Measurements from ENCODE around the gene MBNL1. TPM values are rescaled to one million over a fixed set of nuclear protein-coding genes. Genes with fewer than 3 reads are reported as not detected.
A peak's percentile ranks its signal among the peaks of the same experiment; 100 is the strongest.

MBNL1 gene
- total RNA-seq, 1 donor = 712 TPM

- DNase-seq (ENCODE audit: low read depth in 2 of 3, low spot score in 2 of 3) = no peak
These were observed 2.9 kb downstream of the MBNL1 start for GRCh38 chr3:152271501-152272236.

DNA sequence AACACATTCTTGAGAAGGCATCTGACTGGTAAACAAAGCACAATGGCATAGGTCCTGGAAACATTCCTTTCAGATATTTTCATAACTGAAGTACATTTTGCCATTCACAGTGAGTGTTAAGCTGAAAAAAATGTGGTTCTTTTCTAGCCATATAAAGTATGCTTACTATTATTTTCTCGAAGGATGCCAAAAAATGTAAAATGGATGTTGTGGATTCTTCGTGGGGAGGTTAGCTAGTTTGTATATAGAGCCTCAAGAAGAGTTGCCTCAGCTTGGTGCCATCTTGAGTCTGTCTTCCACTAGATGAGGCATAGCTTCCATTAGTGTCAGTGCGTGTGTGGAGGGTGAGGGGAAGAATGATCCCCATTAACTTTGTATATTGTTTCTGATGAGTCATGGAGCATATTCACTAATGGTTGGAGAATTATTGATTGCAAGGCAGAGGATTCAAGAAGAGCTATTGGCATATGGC is 4.1 kb downstream of the MBNL1 start:
- peak in 2 of 3 donors; percentile 38 to 47 for DNase-seq (ENCODE audit: low read depth in 2 of 3, low spot score in 2 of 3)

- no peak for DNase-seq (ENCODE audit: low read depth in 2 of 3, low spot score in 2 of 3)
These were observed 8.0 kb downstream of the MBNL1 start for GRCh38 chr3:152276681-152277080.

- no peak for DNase-seq (ENCODE audit: low read depth in 2 of 3, low spot score in 2 of 3)
These were observed 8.5 kb downstream of the MBNL1 start for GRCh38 chr3:152277198-152277597.

- DNase-seq (ENCODE audit: low read depth in 2 of 3, low spot score in 2 of 3) = no peak
These were observed 10.2 kb downstream of the MBNL1 start for GRCh38 chr3:152278756-152279427.

GRCh38 chr3:152279479-152279878 is 10.8 kb downstream of the MBNL1 start:
- no peak for DNase-seq (ENCODE audit: low read depth in 2 of 3, low spot score in 2 of 3)

DNA sequence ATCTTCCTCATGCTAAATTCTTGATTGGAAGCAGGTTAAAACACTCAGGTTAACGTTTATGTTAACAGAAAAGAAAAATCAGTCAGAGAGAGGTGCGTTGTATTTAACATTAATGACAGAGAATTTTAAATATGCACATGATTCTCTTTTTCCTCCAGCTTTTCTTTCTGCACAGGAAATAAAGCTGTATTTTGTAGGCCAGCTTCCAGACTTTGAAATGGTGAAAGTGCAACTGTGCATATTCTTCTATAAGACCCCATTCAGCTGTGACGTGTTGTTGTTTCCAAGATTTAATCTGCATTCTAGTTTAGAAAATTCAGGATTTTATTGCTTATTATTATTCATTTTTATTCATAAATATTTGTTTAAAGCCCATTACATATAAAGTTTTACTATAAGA is 11.8 kb downstream of the MBNL1 start:
- DNase-seq (ENCODE audit: low read depth in 2 of 3, low spot score in 2 of 3) = no peak

GRCh38 chr3:152281133-152281713 is 12.5 kb downstream of the MBNL1 start:
- no peak for DNase-seq (ENCODE audit: low read depth in 2 of 3, low spot score in 2 of 3)

DNA sequence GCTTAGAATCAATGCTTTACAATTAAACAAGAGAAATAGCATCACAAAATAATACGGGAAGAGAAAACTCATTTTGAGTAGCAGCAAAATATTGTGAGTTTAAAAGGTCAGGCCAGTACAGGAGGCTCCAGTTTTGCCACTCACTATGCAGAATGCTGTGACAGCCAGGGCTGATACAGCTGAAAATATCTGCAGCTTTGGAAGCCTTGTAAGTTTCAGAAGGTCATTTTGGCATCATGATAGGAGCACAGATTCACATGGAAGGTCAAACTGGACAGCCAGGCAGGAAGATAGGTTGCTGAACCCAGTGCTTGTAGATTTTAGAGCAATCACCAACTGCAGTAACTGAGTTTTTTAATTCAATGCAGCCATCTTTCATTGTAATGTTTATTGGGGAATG is 14.1 kb downstream of the MBNL1 start:
- no peak for DNase-seq (ENCODE audit: low read depth in 2 of 3, low spot score in 2 of 3)

- no peak for DNase-seq (ENCODE audit: low read depth in 2 of 3, low spot score in 2 of 3)
These were observed 15.0 kb downstream of the MBNL1 start for GRCh38 chr3:152283492-152284381.

- DNase-seq (ENCODE audit: low read depth in 2 of 3, low spot score in 2 of 3) = no peak
These were observed 16.2 kb downstream of the MBNL1 start for GRCh38 chr3:152284906-152285305.

- no peak for DNase-seq (ENCODE audit: low read depth in 2 of 3, low spot score in 2 of 3)
These were observed 16.8 kb downstream of the MBNL1 start for GRCh38 chr3:152285509-152285908.

GRCh38 chr3:152287898-152288576 is 19.3 kb downstream of the MBNL1 start:
- DNase-seq (ENCODE audit: low read depth in 2 of 3, low spot score in 2 of 3) = no peak

- no peak for DNase-seq (ENCODE audit: low read depth in 2 of 3, low spot score in 2 of 3)
These were observed 20.0 kb downstream of the MBNL1 start for GRCh38 chr3:152288681-152289080.

GRCh38 chr3:152289708-152290107 is 21.0 kb downstream of the MBNL1 start:
- DNase-seq (ENCODE audit: low read depth in 2 of 3, low spot score in 2 of 3) = no peak

GRCh38 chr3:152290374-152290773 is 21.6 kb downstream of the MBNL1 start:
- no peak for DNase-seq (ENCODE audit: low read depth in 2 of 3, low spot score in 2 of 3)

- no peak for DNase-seq (ENCODE audit: low read depth in 2 of 3, low spot score in 2 of 3)
These were observed 22.5 kb downstream of the MBNL1 start for GRCh38 chr3:152291238-152291637.

DNA sequence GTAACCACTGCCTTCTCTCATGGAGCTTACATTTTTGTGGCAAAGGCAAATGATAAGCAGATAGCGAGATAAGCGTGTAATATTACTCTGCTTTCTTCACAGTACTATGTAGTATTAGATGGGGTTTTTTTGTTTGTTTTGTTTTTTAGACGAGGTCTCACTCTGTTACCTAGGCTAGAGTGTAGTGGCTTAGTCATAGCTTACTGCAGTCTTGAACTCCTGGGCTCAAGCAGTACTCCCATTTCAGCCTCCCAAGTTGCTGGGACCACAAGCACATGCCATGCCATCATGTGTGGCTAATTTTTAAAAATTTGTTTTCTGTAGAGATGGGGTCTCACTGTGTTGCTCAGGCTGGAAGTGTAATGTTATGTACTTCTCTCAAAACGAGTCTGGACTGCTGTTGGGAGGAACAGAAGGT is 22.9 kb downstream of the MBNL1 start:
- DNase-seq (ENCODE audit: low read depth in 2 of 3, low spot score in 2 of 3) = no peak

GRCh38 chr3:152292366-152292765 is 23.6 kb downstream of the MBNL1 start:
- no peak for DNase-seq (ENCODE audit: low read depth in 2 of 3, low spot score in 2 of 3)

DNA sequence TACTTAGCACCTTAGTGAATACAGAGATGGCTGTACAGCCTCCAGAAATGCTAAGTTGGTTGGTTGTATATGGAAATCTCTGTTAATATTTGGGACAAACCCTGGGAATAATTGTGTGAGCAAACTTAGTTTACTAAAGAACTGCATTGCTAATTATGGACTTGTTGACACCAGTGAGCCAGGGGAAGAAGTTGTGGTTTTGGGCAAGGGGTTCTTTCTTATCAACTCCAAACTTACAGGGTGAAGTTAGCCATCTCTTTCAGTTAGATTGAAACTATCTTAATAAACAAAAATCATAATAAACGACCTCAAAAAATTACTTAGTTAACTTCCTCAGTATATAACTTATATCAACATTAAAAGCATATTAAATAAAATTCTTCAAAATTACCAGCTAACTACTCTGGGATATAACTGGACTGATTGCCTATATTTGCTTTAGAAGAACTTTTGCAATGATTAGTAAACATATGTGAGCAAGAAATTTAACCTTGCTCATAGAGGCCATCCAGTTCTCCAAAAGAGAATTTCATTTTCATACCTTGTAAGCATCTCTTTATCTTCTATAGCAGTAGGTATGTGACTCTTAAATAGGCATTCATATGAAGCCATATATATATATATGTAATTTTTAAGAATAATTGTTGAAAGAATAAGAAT is 24.7 kb downstream of the MBNL1 start:
- DNase-seq (ENCODE audit: low read depth in 2 of 3, low spot score in 2 of 3) = no peak
